GM12864 (cell line): ENCODE data around the gene SCNN1A.

Experiments used
- DNase-seq: peaks from one replicate; pipeline ENCODE4 v3.0.0-alpha.2; 2011; ENCODE audit warnings: low read depth
- H3K4me3 ChIP-seq: 2 replicates; pipeline ENCODE4 v1.5.1; 2011; ENCODE audit warnings: mild to moderate bottlenecking, low read depth, low read length, control low read depth
- TF ChIP-seq, protein P1 (sequence below): IDR thresholded peaks from 2 replicates; pipeline ENCODE4 v1.5.1; 2011; ENCODE audit warnings: low read depth, mild to moderate bottlenecking, moderate library complexity, low read length, control low read depth, inconsistent platforms; ENCODE audit errors: missing control alignments

The SCNN1A gene

DNA sequence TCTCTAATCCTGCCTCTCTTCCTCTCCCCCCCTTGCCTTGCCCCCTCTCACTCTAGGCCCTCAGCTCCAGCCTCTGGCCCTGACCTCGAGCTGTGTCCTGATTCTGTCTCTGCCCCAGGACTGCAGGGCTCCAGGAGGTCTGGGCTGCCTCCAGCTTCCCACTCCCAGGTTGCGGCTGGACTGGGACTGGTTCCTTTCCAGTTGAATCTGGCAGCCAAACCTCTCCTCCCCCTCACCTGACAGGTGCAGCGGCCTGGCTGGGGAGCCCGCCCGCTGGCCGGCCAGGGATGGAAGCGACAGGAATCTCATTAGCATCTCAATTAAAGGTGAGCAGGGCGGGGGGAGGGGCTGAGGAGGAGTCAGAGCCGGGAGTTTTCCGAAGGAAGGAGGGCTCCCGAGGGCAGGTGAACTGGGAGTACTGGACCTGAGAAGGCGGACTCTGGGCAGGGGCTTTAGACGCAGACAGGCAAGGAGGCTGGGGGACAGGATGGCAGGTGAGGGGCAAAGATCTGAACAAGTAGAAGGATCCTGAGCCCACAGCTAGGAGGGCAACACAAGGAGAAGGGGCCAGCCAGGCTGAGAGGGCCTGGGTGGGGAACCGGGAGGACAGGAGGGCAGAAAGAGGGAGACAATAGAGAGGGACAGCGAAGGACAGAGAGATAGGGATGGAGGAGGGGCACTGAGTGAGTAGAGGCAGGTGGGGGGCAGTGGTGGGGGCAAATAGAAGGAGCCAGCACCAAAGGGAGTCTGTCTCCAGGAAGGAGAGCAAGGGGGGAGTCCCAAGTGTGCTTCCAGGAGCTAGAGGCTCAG is at the start of gene SCNN1A:
SCNN1A (minus strand) TSS at position 295 of the 810 bp plus-strand sequence. CDS start 780 bp downstream, outside the sequence.
- H3K4me3 ChIP-seq, result no peak within 1 kb of the TSS
- DNase-seq, result no peak
- TF ChIP-seq, protein P1, sequence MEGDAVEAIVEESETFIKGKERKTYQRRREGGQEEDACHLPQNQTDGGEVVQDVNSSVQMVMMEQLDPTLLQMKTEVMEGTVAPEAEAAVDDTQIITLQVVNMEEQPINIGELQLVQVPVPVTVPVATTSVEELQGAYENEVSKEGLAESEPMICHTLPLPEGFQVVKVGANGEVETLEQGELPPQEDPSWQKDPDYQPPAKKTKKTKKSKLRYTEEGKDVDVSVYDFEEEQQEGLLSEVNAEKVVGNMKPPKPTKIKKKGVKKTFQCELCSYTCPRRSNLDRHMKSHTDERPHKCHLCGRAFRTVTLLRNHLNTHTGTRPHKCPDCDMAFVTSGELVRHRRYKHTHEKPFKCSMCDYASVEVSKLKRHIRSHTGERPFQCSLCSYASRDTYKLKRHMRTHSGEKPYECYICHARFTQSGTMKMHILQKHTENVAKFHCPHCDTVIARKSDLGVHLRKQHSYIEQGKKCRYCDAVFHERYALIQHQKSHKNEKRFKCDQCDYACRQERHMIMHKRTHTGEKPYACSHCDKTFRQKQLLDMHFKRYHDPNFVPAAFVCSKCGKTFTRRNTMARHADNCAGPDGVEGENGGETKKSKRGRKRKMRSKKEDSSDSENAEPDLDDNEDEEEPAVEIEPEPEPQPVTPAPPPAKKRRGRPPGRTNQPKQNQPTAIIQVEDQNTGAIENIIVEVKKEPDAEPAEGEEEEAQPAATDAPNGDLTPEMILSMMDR, result no peak

DNA sequence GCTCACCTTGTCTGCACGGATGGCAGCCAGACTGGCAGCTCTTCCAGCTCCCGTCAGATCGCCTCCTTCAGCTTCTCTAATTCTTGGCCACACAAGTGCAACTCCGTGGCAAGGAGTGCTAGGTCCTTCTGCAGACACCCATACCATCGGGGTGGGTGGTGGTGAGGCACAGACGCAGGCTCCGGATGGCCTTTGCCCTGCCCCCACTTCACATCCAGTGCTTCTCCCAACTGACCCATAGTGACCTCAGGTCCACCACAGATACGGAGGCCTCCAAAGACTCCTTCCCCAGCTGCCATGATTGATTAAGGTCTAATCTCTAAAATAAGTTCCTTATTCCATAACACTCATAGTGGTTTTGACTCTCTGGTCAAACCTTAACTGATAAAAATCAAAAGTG is 49.5 kb upstream of the SCNN1A start:
- no peak overlapping the region for H3K4me3 ChIP-seq
- TF ChIP-seq, protein P1, result no peak
- no peak for DNase-seq

DNA sequence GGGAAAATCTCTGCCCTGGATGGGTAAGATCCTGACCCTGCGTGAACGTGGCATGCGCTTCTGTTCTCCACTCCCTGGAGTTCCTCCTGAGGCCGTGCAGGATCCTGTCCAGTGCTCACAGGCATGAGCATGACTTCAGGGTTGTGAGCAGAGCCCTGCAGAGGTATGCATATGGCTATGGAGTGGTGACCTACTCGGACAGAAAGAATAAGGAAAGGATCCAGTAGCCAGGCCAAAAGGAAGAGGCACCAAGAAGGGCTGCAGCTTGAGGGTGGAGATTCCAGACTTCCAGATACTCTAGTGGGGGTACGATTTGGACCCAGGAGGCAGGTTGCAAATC is 48.6 kb upstream of the SCNN1A start:
- TF ChIP-seq, protein P1, result no peak
- no peak for DNase-seq

DNA sequence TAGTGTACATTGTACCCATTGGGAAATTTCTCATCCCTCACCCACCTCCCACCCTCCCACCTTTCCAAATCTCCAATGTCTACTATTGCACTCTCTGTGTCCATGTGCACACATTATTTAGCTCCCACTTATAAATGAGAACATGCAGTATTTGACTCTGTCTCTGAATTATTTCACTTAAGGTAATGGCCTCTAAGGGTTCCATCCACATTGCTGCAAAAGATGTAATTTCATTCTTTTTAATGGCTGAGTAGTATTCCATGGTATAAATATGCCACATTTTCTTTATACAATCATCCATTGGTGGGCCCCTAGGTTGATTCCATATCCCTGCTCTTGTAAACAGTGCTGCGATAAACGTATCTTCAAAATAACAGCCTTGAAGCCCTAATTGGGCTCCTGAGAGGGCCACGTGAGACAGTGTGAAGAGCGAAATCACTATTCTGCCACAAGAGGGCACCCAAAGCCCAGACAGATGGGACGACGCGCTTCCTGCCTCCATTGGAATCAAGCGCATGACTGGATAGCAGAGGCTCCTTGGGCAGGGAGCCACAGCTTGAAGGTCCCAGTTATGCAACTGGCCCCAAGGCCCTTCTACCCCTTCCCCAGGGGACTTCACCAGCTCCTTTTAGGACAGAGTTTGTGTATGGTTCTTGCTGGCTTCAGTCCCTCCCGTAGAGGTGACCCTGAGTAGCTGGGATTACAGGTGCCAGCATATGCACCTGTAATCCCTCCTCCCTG is 48.1 kb upstream of the SCNN1A start:
- H3K4me3 ChIP-seq, result no peak overlapping the region
- DNase-seq, result peak; percentile 79
- TF ChIP-seq, protein P1, result peak; percentile 76

More for the DNA sequence above, 48.6 kb upstream of the SCNN1A start:
- no peak overlapping the region for H3K4me3 ChIP-seq

DNA sequence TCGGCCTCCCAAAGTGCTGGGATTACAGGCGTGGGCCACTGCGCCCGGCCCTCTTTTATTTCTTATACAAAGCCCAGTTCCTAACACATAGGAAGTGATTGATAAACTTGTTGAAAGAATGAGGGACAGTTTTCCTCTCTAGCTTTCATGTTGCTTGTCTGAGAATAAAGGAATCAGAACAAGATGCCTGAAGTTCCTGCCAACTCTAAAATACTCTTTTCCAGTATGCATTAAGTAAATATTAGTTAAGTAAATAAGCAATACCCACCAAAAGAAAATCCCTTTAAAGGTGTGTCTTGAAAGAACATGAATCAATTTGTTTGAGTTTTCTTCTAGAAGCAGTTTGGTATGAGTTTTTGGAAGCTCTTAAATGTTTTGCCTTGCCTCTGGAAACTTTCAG is 45.0 kb upstream of the SCNN1A start:
- no peak overlapping the region for H3K4me3 ChIP-seq
- no peak for DNase-seq
- TF ChIP-seq, protein P1, result no peak

DNA sequence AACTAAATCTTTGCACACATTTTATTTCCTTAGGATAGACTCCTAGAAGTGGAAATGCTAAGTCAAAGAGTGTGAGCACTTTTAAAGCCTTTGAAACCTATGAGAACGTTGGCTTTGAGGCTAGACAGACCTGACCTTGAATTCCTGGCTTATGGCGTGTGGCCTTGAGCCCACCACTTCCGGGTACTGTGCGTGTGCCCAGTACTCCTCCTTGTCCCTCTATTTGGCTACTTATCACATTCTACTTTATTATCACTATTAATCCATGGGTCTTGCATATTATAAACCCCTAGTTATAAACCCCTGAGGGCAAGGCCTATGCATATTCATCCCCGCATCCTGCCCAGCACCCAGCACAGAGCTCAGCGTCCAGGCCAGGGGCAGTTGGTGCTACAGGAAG is 43.4 kb upstream of the SCNN1A start:
- H3K4me3 ChIP-seq, result no peak overlapping the region
- DNase-seq, result no peak
- TF ChIP-seq, protein P1, result no peak
